Measurements from ENCODE around the gene AIFM3.

DNA sequence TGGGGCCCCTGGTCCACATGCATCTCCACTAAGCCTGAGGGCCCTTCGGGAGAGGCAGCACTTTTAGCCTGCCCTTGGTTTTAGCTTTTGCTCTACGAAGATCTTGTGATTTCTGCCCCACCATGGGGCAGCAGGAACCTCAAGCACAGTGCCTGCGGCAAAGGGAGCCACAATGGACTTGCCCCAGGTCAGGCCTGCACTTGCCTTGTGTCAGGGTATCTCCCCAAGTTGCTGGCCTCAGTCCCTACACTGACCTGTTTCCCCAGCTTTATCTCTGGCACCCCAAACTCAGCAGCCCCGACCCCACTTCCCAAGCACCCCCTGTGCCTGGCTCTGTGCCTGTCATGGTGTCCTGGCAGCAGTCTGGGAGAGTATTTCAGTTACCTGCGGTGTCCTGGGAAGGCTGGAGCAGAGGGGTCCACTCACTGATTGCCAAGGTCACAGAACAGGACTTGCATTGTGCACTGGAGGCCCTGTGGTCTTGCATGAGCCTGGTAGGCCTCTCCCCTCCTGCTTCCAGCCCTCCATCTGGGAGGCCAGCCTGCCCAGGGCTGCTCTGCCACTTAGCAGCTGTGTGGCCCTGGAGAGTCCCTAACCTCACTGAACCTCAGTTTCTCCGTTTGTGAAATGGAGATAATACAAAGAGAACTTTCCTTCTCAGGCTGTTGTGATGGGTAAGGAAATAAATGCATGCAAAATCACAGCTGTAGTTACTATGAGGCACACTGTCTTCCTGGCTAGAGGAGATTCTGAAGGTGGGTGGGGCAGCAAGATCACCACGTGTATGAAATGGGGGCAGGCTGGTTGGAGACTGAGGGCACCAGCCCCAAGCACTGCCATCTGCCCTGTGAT lies 3.6 kb upstream of the AIFM3 start:
- TF ChIP-seq, protein P1, sequence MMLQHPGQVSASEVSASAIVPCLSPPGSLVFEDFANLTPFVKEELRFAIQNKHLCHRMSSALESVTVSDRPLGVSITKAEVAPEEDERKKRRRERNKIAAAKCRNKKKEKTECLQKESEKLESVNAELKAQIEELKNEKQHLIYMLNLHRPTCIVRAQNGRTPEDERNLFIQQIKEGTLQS (IDR thresholded peaks at IDR 0.05) = no peak
- TF ChIP-seq, protein P2, sequence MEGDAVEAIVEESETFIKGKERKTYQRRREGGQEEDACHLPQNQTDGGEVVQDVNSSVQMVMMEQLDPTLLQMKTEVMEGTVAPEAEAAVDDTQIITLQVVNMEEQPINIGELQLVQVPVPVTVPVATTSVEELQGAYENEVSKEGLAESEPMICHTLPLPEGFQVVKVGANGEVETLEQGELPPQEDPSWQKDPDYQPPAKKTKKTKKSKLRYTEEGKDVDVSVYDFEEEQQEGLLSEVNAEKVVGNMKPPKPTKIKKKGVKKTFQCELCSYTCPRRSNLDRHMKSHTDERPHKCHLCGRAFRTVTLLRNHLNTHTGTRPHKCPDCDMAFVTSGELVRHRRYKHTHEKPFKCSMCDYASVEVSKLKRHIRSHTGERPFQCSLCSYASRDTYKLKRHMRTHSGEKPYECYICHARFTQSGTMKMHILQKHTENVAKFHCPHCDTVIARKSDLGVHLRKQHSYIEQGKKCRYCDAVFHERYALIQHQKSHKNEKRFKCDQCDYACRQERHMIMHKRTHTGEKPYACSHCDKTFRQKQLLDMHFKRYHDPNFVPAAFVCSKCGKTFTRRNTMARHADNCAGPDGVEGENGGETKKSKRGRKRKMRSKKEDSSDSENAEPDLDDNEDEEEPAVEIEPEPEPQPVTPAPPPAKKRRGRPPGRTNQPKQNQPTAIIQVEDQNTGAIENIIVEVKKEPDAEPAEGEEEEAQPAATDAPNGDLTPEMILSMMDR (IDR thresholded peaks at IDR 0.05; ENCODE audit: low read depth, low read length, missing input control) = no peak
- no peak for TF ChIP-seq SP1 (IDR thresholded peaks at IDR 0.05)
- TF ChIP-seq, protein P3, sequence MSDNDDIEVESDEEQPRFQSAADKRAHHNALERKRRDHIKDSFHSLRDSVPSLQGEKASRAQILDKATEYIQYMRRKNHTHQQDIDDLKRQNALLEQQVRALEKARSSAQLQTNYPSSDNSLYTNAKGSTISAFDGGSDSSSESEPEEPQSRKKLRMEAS (IDR thresholded peaks at IDR 0.05) = no peak
- TF ChIP-seq FOXA1 (IDR thresholded peaks at IDR 0.05) = no peak
- TF ChIP-seq HNF4G (IDR thresholded peaks at IDR 0.05) = no peak
- no peak for TF ChIP-seq EGR1 (IDR thresholded peaks at IDR 0.05; ENCODE audit: low read depth in 2 of 2)

Data from liver (tissue), 3 donors.